Kidney tubule cell (primary cell): Measurements from ENCODE around the gene EGFR.

Source experiments
- DNase-seq: peaks from one replicate; pipeline ENCODE4 v3.0.0-alpha.2; 2018; ENCODE audit warnings: low spot score

The EGFR gene

DNA sequence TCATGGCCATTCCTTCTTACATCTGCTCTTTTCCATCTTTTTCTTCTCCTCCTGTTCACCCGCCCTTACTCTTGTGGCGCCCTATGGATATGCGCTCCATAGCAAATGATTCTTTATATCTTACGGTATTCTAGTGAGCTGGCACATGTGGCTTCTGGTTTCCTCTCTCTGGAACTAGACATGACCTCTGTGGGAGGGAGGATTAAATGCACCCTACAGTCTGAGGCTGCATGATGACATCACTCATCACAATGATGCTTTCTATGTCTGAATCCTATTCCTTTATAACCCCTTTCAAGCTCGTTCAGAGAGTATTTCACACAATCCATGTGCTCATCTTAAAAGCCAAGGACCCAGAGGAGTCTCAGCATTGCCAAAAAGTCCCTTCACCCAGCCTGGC is 153.3 kb downstream of the EGFR start:
- DNase-seq, result no peak

DNA sequence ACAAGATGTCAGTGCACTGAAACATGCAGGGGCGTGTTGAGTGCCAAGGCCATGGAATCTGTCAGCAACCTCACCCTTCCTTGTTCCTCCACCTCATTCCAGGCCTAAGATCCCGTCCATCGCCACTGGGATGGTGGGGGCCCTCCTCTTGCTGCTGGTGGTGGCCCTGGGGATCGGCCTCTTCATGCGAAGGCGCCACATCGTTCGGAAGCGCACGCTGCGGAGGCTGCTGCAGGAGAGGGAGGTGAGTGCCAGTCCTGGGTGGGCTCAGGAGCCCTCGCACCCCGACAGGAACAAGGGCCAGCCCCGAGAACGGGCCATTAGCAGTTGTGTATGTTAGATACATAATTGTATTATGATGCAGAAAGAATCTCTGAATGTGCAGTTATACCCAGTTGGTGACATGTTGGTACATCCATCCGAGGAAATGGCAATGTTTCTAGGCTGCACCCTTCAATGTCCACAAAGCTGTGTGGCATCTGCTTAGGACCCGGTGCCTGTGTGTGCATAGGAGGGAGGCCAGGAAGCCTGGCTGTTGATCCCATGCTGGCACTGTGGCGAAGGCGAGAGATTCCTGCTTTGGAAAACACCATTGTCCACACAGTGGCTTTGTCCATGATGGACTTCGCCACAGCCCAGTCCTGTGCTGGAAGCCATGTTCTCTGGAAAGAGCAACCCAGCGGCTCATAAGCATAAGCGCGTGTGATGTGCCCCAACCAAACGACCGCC is 154.2 kb downstream of the EGFR start:
- no peak for DNase-seq

DNA sequence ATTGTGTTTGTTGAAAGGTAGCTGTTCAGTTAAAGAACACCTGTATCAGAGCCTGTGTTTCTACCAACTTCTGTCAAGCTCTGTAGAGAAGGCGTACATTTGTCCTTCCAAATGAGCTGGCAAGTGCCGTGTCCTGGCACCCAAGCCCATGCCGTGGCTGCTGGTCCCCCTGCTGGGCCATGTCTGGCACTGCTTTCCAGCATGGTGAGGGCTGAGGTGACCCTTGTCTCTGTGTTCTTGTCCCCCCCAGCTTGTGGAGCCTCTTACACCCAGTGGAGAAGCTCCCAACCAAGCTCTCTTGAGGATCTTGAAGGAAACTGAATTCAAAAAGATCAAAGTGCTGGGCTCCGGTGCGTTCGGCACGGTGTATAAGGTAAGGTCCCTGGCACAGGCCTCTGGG is 154.9 kb downstream of the EGFR start:
- DNase-seq, result no peak

DNA sequence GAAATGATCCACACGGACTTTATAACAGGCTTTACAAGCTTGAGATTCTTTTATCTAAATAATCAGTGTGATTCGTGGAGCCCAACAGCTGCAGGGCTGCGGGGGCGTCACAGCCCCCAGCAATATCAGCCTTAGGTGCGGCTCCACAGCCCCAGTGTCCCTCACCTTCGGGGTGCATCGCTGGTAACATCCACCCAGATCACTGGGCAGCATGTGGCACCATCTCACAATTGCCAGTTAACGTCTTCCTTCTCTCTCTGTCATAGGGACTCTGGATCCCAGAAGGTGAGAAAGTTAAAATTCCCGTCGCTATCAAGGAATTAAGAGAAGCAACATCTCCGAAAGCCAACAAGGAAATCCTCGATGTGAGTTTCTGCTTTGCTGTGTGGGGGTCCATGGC is 155.6 kb downstream of the EGFR start:
- no peak for DNase-seq

DNA sequence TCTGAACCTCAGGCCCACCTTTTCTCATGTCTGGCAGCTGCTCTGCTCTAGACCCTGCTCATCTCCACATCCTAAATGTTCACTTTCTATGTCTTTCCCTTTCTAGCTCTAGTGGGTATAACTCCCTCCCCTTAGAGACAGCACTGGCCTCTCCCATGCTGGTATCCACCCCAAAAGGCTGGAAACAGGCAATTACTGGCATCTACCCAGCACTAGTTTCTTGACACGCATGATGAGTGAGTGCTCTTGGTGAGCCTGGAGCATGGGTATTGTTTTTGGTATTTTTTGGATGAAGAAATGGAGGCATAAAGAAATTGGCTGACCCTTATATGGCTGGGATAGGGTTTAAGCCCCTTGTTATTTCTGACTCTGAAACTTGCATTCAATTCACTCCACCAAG is 156.0 kb downstream of the EGFR start:
- DNase-seq, result no peak

DNA sequence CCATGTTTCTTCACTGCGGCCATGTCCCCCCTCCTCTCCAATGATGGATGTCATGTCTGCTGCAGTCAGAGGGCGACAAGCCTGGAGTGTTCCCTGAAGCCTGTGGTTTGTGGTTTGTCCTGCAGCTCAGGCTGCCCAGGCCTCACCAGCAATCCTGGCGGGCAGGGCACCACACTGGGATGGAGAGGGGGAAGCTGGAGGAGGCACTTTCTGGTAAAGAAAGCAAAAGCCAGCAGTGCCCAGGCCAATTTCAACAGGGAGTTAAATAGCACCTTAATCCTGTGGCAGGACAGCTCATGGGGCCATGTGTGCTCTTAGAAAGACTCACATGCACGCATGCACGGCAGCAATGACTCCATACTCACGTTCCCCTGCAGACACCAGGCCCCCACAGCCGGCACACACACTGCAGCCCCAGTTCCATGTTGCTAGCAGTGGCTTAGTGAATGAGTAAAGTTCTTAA is 158.3 kb downstream of the EGFR start:
- peak; percentile 6 for DNase-seq

DNA sequence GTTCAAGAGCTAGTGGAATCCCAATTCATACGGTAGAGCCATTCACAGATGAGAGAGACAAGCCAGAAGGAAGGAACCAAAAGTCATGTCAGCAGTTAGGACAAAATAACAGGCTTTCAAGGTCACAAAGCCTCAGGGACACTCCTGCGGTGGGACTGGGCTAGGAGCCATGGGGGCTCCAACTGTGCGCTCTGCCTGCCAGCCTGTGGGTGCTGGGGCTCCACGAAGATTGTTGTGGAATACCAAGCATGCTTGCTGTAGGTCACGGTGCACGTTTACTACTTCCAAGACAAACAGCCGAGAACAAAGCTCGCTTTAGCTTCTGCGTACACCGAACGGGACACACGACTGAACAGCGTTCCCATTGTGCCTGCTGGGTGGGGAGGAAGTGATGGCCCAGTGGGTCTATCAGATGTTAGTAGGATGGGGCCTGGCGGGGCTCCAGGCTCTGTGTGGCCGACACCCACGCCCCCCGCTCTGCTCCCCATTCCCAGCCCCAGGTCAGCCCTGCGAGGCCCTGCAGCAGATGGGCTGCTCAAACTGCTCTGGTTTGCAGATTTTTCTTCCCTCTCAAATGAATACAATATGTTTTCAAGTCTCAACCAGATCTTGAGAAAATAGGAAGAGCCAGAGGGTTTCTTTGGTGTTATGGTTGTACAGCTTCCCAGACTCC is 158.9 kb downstream of the EGFR start:
- DNase-seq, result no peak

DNA sequence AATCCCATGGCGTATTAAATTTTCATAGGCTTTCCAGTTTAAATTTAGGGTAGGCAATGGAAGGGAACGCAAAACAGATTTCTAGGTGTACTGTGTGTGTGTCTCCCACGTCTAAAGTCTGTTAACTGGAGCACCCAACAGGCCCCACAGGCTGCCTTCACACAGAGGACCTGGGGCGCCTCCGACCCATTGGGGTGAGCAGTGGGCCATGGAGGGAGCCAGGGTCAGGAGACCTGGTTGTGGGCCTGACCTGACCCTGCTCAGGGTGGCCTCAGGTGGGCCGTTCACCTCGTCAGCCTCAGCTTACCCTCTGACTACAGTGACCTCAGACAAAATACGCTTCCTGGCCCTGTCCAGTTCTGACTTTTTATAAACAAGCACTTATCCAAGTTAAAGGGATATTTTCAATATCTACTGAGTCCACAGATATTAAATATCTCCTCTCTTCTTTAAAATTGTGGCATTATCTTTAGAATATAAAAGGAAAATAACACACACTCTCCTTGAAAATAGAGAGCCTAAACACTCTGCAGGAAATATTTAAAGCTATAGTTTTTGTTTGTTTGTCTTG is 159.6 kb downstream of the EGFR start:
- DNase-seq, result no peak

DNA sequence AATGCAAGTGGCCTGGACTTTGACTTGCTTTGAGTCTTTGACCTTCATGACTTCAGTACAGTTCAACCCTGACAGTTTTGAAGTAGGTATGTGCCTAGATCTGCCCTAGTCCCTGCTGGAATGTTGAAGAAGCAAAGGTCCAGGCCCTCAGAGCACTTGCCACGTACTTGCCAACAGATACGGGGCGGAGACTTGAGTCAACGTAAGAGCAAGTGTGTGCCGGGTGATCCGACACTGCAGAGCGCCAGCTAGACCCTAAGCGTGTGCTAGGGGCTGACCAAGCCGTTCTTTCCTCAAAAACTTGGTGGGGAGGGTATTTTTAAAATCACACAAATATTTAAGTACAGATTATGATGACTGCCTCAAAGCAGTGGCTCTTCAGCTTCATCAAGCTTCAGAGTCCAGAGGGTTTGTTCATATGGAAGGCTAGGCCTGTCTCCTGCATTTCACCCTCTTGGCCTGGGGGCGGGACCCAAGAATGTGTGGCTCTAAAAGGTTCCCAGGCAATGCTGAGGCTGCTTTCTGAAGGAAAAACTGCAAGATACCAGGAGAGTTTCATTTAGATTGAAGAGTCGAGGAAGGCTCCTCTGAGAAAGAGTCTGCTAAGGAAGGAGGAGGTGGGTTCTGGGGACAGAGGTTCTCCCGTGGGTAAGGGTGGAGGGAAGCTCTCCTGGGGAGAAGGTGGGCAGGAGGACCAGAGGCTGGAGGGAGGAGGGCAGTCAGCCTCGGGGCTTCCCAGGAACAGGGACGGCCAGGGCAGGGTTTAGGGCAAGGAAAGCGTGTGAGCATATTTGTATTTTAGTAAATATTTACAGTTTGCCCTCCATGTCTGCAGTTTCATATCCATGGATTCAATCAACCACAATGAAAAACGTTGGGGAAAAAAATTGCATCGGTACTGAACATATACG is 160.3 kb downstream of the EGFR start:
- no peak for DNase-seq

DNA sequence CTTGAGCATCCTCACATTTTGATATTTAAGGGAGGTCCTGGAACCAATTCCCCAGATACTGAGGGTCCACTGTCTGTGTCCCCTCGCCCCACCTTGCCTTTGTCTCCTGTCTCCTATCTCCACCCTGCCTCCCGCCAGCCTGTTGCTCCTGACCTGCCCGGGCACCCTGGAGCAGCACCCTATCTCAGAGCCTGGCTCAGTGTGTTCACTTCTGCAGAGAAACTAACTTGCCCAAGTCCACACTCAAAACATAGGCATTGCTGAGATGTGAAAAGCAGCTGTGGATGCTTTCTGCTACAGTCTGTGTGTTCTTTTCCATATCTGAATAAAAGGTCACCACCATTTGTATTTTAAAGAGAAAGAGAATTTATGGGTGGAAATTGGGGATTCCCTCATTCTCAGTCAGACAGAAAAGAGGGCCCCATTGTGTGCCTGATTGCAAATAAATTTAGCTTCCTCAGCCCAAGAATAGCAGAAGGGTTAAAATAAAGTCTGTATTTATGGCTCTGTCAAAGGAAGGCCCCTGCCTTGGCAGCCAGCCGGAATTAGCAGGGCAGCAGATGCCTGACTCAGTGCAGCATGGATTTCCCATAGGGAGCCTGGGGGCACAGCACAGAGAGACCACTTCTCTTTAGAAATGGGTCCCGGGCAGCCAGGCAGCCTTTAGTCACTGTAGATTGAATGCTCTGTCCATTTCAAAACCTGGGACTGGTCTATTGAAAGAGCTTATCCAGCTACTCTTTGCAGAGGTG is 161.3 kb downstream of the EGFR start:
- DNase-seq, result no peak

DNA sequence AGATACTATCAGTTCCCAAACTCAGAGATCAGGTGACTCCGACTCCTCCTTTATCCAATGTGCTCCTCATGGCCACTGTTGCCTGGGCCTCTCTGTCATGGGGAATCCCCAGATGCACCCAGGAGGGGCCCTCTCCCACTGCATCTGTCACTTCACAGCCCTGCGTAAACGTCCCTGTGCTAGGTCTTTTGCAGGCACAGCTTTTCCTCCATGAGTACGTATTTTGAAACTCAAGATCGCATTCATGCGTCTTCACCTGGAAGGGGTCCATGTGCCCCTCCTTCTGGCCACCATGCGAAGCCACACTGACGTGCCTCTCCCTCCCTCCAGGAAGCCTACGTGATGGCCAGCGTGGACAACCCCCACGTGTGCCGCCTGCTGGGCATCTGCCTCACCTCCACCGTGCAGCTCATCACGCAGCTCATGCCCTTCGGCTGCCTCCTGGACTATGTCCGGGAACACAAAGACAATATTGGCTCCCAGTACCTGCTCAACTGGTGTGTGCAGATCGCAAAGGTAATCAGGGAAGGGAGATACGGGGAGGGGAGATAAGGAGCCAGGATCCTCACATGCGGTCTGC is 162.2 kb downstream of the EGFR start:
- DNase-seq, result no peak

DNA sequence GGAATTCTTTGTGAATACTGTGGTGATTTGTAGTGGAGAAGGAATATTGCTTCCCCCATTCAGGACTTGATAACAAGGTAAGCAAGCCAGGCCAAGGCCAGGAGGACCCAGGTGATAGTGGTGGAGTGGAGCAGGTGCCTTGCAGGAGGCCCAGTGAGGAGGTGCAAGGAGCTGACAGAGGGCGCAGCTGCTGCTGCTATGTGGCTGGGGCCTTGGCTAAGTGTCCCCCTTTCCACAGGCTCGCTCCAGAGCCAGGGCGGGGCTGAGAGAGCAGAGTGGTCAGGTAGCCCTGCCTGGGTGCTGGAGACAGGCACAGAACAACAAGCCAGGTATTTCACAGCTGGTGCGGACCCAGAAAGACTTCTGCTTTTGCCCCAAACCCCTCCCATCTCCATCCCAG is 162.9 kb downstream of the EGFR start:
- no peak for DNase-seq

DNA sequence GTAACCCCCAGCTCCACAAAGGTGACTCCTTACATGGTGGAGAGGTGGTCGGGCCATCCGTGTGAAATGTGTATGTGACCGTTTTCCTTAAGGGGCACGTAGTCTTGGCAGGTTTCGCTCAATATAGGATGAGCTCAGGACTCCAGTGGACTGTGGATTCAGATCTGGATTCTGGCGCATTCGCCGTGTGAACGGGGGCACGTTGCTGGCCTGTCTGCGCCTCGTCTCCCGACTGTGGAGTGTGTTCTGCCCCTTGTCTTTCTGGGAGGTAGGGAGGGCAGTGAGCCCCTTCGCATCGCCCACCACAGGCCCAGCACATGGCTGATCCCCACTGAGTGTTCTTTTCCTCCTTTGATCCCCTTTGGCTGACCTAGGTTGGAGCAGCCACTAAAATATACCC is 165.1 kb downstream of the EGFR start:
- DNase-seq, result no peak

DNA sequence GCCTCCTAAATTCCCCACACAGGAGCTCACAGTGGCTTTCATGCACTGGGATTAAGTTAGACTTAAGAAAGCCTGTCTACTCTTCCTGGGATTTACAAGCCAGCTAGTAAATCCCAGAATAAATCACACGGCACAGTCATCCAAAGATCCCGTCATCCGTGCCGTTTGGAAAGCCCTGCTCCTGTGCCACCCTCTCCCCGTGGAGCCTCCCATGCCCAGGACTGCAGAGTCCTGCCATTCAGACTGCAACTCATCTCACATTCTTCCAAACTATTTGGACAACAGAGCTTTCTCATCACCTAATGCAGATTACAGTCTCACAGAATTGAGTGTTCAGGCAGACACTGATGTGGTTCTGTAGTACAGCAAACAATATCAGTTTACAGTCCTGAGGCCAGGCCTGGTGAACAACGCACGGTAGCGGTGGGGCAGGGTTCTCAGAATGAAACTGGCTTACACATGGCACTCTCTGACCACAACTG is 166.5 kb downstream of the EGFR start:
- no peak for DNase-seq

DNA sequence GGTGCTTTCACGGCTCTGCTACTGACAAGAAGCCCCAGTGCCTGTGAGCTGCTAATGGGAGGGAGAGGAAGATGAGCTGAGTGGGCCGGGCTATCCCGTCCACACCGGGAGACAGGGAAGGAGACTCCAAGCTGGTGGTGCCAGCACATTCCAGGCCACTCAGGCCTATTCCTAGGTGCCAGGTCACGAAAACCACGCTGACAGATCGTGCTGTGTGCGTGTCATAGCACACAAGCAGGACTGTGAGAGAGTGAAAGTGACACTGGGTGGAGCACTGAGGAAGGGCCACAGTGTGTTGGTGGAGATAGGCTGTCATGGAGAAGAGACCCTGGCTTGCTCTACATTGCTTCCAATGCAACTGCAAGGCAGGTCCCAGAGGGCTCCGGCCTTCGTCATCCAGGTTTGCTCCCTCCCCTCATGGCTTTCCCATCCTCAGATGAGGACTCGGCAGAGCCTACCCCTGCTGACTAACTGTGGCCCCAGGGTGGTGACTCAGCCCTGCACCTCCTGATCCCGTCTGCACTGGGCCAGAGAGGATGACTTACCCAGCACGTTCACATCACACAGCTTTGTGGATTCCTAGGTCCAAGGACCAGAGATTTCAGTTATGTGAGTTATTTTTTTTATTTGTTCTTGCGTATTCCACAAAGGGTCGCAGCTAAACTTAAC is 167.3 kb downstream of the EGFR start:
- peak; percentile 93 for DNase-seq

DNA sequence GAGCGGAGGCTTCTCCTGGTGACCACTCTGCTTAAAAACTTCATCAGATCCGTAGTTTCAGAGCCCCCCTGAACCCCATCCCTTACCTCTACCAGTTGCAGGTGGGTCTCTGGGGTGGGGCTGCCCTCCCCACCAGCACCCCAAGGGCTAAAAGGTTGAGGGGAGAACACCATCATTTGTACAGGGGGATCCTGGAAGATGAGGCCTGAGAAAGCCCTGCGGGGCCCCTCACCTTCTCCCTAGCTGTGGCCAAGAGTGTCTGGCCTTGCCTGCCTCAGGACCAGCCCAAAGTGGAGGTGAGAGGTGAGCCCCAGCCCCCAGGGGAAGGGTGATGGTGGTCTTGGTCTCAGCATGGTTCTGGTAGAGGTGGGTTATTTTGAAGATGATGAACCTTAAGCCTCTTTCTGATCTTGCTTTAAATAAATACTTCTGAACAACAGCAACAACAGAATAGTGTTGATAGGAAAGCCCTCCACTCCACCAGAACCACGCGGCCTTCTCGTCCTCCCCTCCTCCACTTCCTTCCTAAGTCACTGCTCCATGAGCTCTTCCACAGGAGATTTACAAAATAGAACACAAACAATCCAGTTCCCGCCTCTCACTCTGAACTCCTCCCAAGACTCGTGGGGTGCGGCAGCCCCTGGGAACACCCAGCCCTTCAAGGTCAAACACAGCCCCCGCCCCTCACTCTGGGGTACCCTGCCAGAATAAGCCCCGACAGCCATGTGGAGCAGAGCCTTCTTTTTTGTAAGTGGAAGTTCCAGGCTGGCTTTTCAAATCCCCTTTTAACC is 169.1 kb downstream of the EGFR start:
- DNase-seq, result no peak

DNA sequence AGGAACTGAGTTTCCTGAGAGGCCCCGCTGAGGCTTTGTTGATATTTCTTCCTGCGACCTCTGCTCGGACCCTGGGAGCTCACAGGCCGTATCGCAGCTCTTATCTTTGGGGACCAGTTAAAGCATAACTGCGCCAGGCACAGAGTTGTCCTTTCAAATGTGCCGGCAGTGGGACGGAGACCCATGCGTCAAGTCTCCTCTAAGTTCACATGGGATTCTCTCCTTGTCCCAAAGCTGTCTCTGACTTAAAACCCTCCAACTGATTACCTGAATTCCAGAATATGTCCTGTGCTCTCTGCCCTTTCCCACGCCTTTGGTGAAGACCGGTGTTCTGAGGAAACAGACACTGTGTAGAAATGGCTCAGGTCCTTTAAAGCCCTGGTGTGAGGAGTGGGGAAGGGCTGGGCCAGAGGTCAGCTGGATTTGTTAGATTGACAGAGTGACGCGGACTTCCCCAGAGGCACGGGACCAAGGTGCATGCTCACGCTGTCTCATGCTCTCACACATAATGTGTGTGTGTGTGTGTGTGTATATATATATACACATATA is 169.8 kb downstream of the EGFR start:
- DNase-seq, result no peak

DNA sequence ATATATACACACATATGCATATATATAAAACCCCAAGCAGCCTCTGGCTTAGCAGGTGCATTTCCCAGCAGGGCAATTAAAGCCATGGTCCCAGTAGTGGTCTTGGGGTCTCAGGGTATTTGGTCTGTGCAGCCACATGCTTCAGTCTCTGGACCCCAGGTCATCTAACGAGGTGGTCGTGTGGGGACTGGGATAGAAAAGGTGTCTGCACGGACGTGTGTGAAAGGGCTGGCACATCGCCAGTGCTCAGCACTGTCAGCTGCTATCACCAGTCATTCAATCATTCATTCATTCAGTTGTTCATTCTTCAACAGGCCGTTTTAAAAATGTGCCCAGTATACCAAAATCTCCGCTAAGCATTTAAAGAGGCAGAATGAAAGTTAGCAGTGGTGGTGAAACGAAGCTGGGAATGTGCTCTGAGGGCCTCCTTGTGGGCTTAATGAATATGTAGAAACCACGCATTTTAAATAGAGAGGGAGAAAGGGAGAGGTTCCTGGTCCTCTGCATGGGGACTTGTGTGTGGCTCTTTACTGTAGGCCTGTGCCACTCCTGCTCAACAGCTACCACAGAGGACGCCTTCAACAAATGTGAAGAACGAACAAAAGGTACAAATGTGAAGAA is 170.4 kb downstream of the EGFR start:
- DNase-seq, result no peak

DNA sequence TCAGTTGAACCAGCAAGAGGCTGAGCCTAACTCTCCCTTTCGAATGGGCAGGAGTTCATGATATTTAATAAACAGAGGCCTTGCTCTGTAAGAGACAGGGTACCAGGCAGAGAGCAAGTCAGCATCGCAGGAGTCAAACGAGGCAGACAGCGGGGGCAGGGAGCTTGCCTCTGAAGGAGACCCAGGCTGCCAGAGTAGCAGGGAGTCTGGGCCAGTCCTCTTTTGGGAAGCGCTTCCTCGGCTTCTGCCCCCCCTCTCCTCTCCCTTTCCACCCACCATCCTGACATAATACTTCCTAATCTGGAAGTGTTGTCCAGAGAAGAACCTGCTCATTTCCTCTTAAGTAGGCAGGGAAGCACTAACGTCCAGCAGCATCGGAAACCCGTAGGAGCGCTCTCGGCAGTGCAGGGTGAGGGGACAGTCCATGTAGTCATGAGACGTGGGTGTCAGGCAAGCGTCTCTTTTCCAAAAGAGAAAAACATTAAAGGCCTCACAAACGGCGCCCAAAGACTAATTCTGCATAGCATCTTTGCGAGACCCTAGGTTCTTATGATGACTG is 171.1 kb downstream of the EGFR start:
- DNase-seq, result no peak
